ENCODE measurements around the gene TNS2.

TNS2 gene

GRCh38 chr12:53056296-53056695 lies 6.4 kb downstream of the TNS2 start:
- no peak for DNase-seq (ENCODE audit: low spot score)

DNA sequence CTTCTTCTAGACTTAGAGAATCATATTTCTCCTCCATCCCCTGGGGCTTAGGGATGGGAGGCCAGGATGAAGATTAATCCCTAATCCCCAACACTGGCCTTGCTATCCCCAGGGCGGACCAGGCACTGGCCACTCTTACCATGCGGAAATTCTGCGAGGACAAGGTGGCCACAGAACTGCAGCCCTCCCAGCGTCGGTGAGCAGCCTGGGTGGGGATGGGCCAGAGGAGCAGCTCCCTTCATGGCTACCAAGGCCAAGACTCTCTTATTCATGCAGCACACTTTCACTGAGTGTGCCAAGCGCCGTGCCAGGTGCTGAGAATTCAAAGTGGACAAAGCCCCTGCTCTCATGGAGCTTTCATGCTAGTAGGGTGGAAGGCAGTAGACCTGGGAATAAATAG lies 7.0 kb downstream of the TNS2 start:
- DNase-seq (ENCODE audit: low spot score) = no peak

- no peak for DNase-seq (ENCODE audit: low spot score)
Measured at GRCh38 chr12:53057816-53058500, 8.1 kb downstream of the TNS2 start.

DNA sequence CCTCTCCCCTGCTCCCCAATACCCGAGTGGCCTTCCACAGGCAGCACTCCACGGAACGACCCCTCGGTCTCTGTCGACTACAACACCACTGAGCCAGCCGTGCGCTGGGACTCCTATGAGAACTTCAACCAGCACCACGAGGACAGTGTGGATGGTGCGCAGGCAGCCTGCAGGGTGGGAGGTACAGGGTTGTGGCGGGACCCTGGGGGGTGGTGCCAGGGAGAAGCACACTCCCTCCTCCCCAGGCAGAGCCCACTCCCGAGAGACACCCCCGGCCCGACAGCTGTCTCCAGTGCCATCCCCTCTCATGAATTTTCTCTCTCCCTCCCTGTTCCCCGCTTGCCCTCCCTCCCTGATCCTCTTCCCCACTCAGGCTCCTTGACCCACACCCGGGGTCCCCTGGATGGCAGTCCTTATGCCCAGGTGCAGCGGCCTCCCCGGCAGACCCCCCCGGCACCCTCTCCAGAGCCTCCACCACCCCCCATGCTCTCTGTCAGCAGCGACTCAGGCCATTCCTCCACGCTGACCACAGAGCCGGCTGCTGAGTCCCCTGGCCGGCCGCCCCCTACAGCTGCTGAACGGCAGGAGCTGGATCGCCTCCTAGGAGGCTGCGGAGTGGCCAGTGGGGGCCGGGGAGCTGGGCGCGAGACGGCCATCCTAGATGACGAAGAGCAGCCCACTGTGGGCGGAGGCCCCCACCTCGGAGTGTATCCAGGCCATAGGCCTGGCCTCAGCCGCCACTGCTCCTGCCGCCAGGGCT lies 9.0 kb downstream of the TNS2 start:
- no peak for DNase-seq (ENCODE audit: low spot score)

- no peak for DNase-seq (ENCODE audit: low spot score)
Measured at GRCh38 chr12:53059434-53060063, 9.7 kb downstream of the TNS2 start.

GRCh38 chr12:53060064-53060720 lies 10.3 kb downstream of the TNS2 start:
- no peak for DNase-seq (ENCODE audit: low spot score)

- DNase-seq (ENCODE audit: low spot score) = no peak
Measured at GRCh38 chr12:53060721-53061276, 10.9 kb downstream of the TNS2 start.

DNA sequence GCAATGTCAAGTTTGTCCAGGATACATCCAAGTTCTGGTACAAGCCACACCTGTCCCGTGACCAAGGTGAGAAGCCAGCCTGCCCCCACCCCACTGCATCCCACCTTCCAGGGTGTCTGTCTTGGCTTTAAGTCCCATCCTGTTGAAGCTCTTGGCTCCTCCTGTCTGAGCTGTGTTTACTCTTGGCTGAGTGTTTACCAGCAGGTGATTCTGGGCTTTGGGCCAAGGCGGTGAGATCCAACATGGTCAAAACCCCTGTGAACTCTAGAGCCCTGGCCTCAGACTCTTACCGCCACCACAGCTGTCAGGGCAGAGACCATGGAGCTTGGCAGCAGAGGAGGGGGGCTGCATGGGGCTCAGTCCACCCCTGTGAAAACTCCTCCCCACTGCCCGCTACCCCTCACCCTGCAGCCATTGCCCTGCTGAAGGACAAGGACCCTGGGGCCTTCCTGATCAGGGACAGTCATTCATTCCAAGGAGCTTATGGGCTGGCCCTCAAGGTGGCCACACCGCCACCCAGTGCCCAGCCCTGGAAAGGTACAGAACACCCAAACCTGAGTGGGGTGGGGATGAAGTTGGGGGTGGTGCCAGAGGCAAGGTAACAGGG lies 11.6 kb downstream of the TNS2 start:
- DNase-seq (ENCODE audit: low spot score) = no peak

DNA sequence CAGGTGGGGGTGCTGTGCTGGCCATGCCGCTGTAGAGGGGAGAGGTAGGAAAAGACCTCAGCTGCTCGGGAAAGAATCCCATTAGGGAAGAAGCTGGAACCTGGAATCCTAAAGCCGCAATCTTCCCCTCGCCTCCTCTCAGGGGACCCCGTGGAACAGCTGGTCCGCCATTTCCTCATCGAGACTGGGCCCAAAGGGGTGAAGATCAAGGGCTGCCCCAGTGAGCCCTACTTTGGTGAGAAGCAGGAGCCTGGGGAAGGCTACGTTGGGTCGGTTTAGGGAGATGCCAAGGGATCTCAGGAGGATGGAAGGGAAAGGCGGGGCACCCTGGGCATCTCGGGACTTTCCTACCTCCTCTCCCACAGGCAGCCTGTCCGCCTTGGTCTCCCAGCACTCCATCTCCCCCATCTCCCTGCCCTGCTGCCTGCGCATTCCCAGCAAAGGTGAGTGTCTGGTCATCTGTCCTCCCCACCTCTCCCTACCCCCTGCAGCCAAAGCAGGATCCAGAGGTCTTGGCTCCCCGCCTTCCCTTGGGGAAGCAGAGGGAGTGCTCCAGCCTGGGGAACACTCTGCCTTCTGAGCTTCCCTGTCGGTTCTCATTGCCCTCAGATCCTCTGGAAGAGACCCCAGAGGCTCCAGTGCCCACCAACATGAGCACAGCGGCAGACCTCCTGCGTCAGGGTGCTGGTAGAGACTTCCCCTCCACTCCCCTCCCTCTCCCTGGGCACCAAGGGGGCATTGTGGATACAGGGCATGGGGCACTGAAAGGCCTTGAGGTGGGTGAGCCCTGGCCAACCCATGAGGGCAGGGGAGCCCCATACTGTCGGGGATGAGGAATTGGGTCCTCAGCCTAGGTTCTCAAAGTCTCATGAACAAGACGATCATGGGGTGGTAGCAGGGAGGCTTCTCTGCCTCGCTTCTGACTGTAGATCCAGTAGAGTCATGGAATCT lies 12.4 kb downstream of the TNS2 start:
- no peak for DNase-seq (ENCODE audit: low spot score)

GRCh38 chr12:53062977-53063707 lies 13.3 kb downstream of the TNS2 start:
- no peak for DNase-seq (ENCODE audit: low spot score)

GRCh38 chr12:53063708-53064612 lies 14.1 kb downstream of the TNS2 start:
- DNase-seq (ENCODE audit: low spot score) = peak; percentile 56

- no peak for DNase-seq (ENCODE audit: low spot score)
Measured at GRCh38 chr12:53064613-53065436, 15.0 kb downstream of the TNS2 start.

GRCh38 chr12:53065470-53065869 lies 15.6 kb downstream of the TNS2 start:
- DNase-seq (ENCODE audit: low spot score) = no peak

GRCh38 chr12:53065975-53066931 lies 16.4 kb downstream of the TNS2 start:
- DNase-seq (ENCODE audit: low spot score) = peak; percentile 92

DNA sequence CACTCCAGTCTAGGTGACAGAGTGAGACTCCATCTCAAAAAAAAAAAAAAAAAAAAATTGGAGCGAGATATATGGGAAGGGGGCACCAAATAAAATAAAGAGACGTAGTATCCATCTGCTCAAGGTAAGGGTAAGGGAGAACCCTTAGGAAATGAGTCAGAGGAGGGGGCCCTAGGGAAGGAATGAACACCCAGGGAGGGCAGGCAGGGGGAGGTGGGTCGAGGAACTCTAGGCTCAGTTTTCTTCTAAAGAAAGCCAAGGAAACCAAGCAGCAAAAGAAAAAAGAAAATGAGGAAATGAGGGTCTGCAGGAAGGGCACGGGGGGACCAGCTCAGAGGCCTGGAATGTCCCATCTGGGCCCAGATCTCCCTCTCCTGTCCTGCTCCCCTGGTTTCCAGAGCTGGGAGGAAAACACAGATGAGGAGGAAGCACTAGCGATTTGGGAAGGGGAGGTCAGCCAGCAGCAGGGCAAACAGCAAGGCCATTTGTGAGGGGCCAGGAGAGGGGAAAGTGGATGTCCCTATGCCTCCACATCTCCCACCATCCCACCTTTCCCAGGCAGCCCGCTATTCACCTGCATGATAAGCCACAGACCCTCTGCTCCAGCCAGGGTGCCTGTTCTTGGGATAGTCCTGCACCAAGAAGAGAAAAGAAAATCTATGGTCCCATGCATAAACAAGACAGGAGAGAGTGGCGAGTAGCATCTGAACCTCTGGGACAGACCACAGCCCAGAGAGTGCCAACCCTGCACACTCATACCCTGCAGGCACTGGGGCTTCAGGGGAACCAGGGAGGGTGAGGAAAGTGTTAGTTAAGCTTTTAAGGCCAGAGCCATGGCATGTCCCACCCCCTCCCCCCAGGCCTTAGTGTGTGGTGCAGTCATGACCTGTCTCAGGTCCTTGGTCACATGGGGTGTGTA lies 17.5 kb downstream of the TNS2 start:
- DNase-seq (ENCODE audit: low spot score) = no peak
